Lung (tissue), 13 donors: ENCODE measurements around the gene TGFB1. TPM values are rescaled to one million over a fixed set of nuclear protein-coding genes. Genes with fewer than 3 reads are reported as not detected.

ENCODE experiments used
- ATAC-seq: fragments of 200-7000 bp; cut with Tn5 transposase; one replicate; pipeline ENCODE4 v1.9.1; 2020; ENCODE audit warnings: moderate number of reproducible peaks; ENCODE audit not compliant: insufficient read depth, low FRiP score
- DNase-seq, 3 donors: peaks; one replicate each; pipeline ENCODE4 v3.0.0-alpha.2; 2013 to 2017
- H3K27ac ChIP-seq, 2 donors: one replicate each; pipeline ENCODE4 v1.5.1; 2013; ENCODE audit warnings: mild to moderate bottlenecking in 2 of 2, moderate library complexity in 2 of 2, control low read depth in 1 of 2, inconsistent platforms in 1 of 2, low read depth in 1 of 2, low read length in 1 of 2
- H3K27me3 ChIP-seq, 3 donors: one replicate each; pipeline ENCODE4 v1.5.1; 2013; ENCODE audit warnings: low read length in 2 of 3; ENCODE audit not compliant: control insufficient read depth in 3 of 3, insufficient read depth in 3 of 3
- H3K36me3 ChIP-seq, 4 donors: one replicate each; pipeline ENCODE4 v1.5.1; 2013; ENCODE audit warnings: low read length in 4 of 4, mild to moderate bottlenecking in 1 of 4, moderate library complexity in 1 of 4; ENCODE audit not compliant: control insufficient read depth in 4 of 4, insufficient read depth in 4 of 4
- H3K4me1 ChIP-seq, 5 donors: one replicate each; pipeline ENCODE4 v1.5.1; 2013; ENCODE audit warnings: low read length in 5 of 5, mild to moderate bottlenecking in 2 of 5, moderate library complexity in 1 of 5; ENCODE audit not compliant: control insufficient read depth in 5 of 5, insufficient read depth in 5 of 5
- H3K4me3 ChIP-seq: one replicate; pipeline ENCODE4 v1.5.1; 2013; ENCODE audit warnings: mild to moderate bottlenecking, control low read depth, moderate library complexity
- H3K9ac ChIP-seq, 2 donors: one replicate each; pipeline ENCODE4 v1.5.1; 2013; ENCODE audit warnings: low read length in 2 of 2, control low read depth in 1 of 2; ENCODE audit not compliant: insufficient read depth in 1 of 2
- H3K9me3 ChIP-seq, 4 donors: one replicate each; pipeline ENCODE4 v1.5.1; 2013; ENCODE audit warnings: low read length in 3 of 4, mild to moderate bottlenecking in 1 of 4, moderate library complexity in 1 of 4; ENCODE audit not compliant: control insufficient read depth in 4 of 4, insufficient read depth in 3 of 4
- WGBS, 2 donors: extraction: QIAGEN DNeasy Blood & Tissue Kit; methylation state at CpG; one replicate each; pipeline ENCODE4 v1.1.7; 2013; 5-methylcytosine and 5-hydroxymethylcytosine counted together
- polyA plus RNA-seq, 2 donors: library from polyadenylated mRNA; stranded (reverse); fragments of 200-250 nt; gene quantifications; one replicate each; pipeline ENCODE4 v1.2.1, GENCODE V29; 2013
- small RNA-seq: library from RNA; depleted of rRNA; stranded (forward); fragments of <200 nt; gene quantifications from one replicate; pipeline ENCODE3, GENCODE V24; 2014; ENCODE audit warnings: low replicate concordance
- total RNA-seq, 2 donors: library from RNA; depleted of rRNA in 1 of 2; stranded (reverse); fragments of >200 nt in 1 of 2; gene quantifications; one replicate each; pipeline ENCODE4 v1.2.1, GENCODE V29; 2014 to 2021
- TF ChIP-seq, protein P1 (sequence below): IDR thresholded peaks from 2 replicates; pipeline ENCODE4 v1.5.1; 2012; ENCODE audit warnings: mild to moderate bottlenecking; ENCODE audit errors: control extremely low read depth, extremely low read depth
- donor health status: control.
- donor health status: control.
- donor health status: Bipolar disorder and iron deficiency.
- donor health status: healthy.
- donor health status: DM: yes; HTN: yes; CAD: no.

Gene TGFB1
- total and polyA plus RNA-seq, 4 donors, result 18.0 to 88.8 (median 47.6) TPM

DNA sequence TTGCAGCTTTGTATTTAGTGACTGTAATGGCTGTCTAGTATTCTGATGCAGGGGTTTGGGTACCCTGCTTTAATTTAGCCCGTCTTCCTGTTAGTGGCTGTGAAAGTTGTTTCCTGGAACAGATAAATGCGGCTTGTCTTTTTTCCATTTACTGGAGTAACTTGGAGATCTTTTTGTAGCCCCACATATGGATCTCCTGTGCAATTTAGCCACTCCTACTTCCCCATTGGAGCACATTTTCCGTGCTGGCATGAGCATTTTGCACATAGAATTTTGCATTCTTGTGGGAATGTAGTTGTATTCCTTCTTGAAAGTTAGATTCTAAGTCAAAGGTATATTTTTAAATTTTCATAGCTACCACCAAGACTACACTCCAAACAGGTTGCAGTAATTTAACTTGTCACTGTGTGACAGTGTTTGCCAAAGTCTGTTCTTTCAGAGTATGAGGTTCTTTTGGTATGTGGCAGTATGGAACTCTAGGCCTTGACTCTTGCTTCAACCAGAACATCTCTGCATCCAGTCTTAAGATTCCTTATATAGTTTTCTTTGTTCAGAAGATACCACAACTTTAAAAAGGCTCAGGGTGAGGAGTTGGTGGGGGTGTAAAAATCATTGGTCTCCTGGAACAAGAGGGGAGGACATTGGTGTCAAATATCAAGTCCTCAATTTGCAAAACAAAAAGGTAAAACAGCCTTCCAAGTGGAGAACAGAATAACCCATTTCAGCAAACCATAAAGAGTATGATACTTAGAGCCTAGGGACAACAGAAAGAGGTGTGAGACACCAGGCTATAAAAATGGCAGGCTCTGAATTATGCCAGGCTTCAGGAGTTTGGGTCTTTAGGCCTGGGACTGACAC, 64.8 kb downstream of the TGFB1 start:
- no peak for DNase-seq
- no peak for ATAC-seq
- WGBS, 2 donors, result 85 to 90% methylated on average over 3 of the region's 3 CpGs
- no peaks in the 10 kb centered on the region for H3K27me3 ChIP-seq
- TF ChIP-seq, protein P1, sequence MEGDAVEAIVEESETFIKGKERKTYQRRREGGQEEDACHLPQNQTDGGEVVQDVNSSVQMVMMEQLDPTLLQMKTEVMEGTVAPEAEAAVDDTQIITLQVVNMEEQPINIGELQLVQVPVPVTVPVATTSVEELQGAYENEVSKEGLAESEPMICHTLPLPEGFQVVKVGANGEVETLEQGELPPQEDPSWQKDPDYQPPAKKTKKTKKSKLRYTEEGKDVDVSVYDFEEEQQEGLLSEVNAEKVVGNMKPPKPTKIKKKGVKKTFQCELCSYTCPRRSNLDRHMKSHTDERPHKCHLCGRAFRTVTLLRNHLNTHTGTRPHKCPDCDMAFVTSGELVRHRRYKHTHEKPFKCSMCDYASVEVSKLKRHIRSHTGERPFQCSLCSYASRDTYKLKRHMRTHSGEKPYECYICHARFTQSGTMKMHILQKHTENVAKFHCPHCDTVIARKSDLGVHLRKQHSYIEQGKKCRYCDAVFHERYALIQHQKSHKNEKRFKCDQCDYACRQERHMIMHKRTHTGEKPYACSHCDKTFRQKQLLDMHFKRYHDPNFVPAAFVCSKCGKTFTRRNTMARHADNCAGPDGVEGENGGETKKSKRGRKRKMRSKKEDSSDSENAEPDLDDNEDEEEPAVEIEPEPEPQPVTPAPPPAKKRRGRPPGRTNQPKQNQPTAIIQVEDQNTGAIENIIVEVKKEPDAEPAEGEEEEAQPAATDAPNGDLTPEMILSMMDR, result no peak
- no peak overlapping the region for H3K9ac ChIP-seq
- H3K4me1 ChIP-seq, result no peaks in the 10 kb centered on the region
- no peaks in the 10 kb centered on the region for H3K9me3 ChIP-seq
- no peak overlapping the region for H3K27ac ChIP-seq
- H3K36me3 ChIP-seq, result peaks cover 43 to 60% (median 48%) of the 10 kb centered on the region in 4 donors
- H3K4me3 ChIP-seq, result no peak overlapping the region

Small RNA genes lying within 50 kb of the gene (small RNA-seq; reads per million reads assigned to genes)
- not detected for gene RN7SL34P

Other genes with a start within 250 kb of the TGFB1 start
- 10 to 100 TPM in 1 of 2 donors, under 1 TPM in 1; 0.85 to 16.4 TPM for gene CYP2F1, start 239.5 kb downstream of the TGFB1 start, total RNA-seq
- 1 to 10 TPM; 2.9 to 10.0 TPM for gene CYP2F1, start 239.5 kb downstream of the TGFB1 start, polyA plus RNA-seq
- gene CYP2S1, start 160.7 kb downstream of the TGFB1 start, total RNA-seq, result 10 to 100 TPM in 1 of 2 donors, 1 to 10 TPM in 1; 9.7 to 13.2 TPM
- gene CYP2S1, start 160.7 kb downstream of the TGFB1 start, polyA plus RNA-seq, result 1 to 10 TPM; 5.2 to 5.4 TPM
- gene AXL, start 134.7 kb downstream of the TGFB1 start, total RNA-seq, result 10 to 100 TPM; 48.6 to 53.0 TPM
- 10 to 100 TPM in 1 of 2 donors, 1 to 10 TPM in 1; 8.2 to 13.4 TPM for gene AXL, start 134.7 kb downstream of the TGFB1 start, polyA plus RNA-seq
- 100 to 1,000 TPM; 192 to 198 TPM for gene HNRNPUL1, start 89.5 kb downstream of the TGFB1 start, total RNA-seq
- 10 to 100 TPM; 92.2 to 96.0 TPM for gene HNRNPUL1, start 89.5 kb downstream of the TGFB1 start, polyA plus RNA-seq
- 10 to 100 TPM; 19.7 to 39.9 TPM for gene CCDC97, start 43.8 kb downstream of the TGFB1 start, total RNA-seq
- gene CCDC97, start 43.8 kb downstream of the TGFB1 start, polyA plus RNA-seq, result 10 to 100 TPM; 13.2 to 22.2 TPM
- gene B9D2, start 10.2 kb upstream of the TGFB1 start, total RNA-seq, result 10 to 100 TPM; 10.2 to 16.4 TPM
- 10 to 100 TPM; 11.6 to 18.6 TPM for gene B9D2, start 10.2 kb upstream of the TGFB1 start, polyA plus RNA-seq
- 10 to 100 TPM; 13.6 to 16.0 TPM for gene TMEM91, start 22.6 kb upstream of the TGFB1 start, total RNA-seq
- 10 to 100 TPM; 18.0 to 39.8 TPM for gene TMEM91, start 22.6 kb upstream of the TGFB1 start, polyA plus RNA-seq
- 10 to 100 TPM in 1 of 2 donors, 1 to 10 TPM in 1; 6.3 to 21.6 TPM for gene EXOSC5, start 43.4 kb upstream of the TGFB1 start, total RNA-seq
- 10 to 100 TPM; 32.6 to 34.4 TPM for gene EXOSC5, start 43.4 kb upstream of the TGFB1 start, polyA plus RNA-seq
- 10 to 100 TPM; 38.9 to 39.2 TPM for gene BCKDHA, start 43.9 kb upstream of the TGFB1 start, total RNA-seq
- 10 to 100 TPM; 19.7 to 54.5 TPM for gene BCKDHA, start 43.9 kb upstream of the TGFB1 start, polyA plus RNA-seq
- gene B3GNT8, start 73.5 kb upstream of the TGFB1 start, total RNA-seq, result 10 to 100 TPM in 1 of 2 donors, 1 to 10 TPM in 1; 6.2 to 30.5 TPM
- 10 to 100 TPM; 35.1 to 39.0 TPM for gene B3GNT8, start 73.5 kb upstream of the TGFB1 start, polyA plus RNA-seq
- gene DMAC2, start 86.0 kb upstream of the TGFB1 start, total RNA-seq, result 10 to 100 TPM; 25.5 to 51.4 TPM
- gene DMAC2, start 86.0 kb upstream of the TGFB1 start, polyA plus RNA-seq, result 10 to 100 TPM; 46.2 to 51.7 TPM
- gene ERICH4, start 89.2 kb upstream of the TGFB1 start, total RNA-seq, result not detected
- under 1 TPM in 1 of 2 donors, not detected in 1; 0.16 TPM for gene ERICH4, start 89.2 kb upstream of the TGFB1 start, polyA plus RNA-seq
- 10 to 100 TPM in 1 of 2 donors, 1 to 10 TPM in 1; 6.5 to 12.2 TPM for gene CEACAM21, start 222.2 kb upstream of the TGFB1 start, total RNA-seq
- gene CEACAM21, start 222.2 kb upstream of the TGFB1 start, polyA plus RNA-seq, result 10 to 100 TPM in 1 of 2 donors, 1 to 10 TPM in 1; 9.6 to 10.9 TPM